AG09319 (cell line): ENCODE data around the gene EXOC6B.
A peak's percentile ranks its signal among the peaks of the same experiment; 100 is the strongest.
"Not testable (repeated sequence)": the region's sequence is repeated elsewhere in the genome, so short reads cannot be mapped to it uniquely, and the experiment has no call there.

Experiments
- DNase-seq: peaks from one replicate; pipeline ENCODE4 v3.0.0-alpha.2; 2010; ENCODE audit warnings: low read depth; ENCODE audit errors: extremely low read depth
- TF ChIP-seq, protein P1 (sequence below): IDR thresholded peaks from 2 replicates; pipeline ENCODE4 v1.5.1; 2011; ENCODE audit warnings: low read depth, mild to moderate bottlenecking, inconsistent platforms, low read length, moderate library complexity

Gene EXOC6B

DNA sequence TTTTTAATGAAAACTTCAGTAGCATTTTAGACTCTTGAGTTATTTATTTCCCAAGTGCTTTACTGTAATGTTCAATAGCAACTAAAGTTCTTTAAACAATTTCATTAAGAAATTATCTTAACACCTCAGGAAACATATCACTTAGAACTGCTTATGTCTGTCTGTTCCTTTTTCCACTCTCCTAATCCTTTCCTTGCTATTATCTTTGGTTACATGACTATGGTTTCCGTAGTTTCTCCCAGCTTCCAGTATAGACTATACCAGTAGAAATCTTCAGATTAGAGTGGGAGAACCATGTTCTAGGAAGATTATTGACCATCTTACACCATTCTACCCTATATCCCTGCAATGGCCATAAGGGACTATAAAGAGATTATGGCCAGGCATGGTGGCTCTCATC lies 280.0 kb downstream of the EXOC6B start:
- TF ChIP-seq, protein P1, sequence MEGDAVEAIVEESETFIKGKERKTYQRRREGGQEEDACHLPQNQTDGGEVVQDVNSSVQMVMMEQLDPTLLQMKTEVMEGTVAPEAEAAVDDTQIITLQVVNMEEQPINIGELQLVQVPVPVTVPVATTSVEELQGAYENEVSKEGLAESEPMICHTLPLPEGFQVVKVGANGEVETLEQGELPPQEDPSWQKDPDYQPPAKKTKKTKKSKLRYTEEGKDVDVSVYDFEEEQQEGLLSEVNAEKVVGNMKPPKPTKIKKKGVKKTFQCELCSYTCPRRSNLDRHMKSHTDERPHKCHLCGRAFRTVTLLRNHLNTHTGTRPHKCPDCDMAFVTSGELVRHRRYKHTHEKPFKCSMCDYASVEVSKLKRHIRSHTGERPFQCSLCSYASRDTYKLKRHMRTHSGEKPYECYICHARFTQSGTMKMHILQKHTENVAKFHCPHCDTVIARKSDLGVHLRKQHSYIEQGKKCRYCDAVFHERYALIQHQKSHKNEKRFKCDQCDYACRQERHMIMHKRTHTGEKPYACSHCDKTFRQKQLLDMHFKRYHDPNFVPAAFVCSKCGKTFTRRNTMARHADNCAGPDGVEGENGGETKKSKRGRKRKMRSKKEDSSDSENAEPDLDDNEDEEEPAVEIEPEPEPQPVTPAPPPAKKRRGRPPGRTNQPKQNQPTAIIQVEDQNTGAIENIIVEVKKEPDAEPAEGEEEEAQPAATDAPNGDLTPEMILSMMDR: no peak
- no peak for DNase-seq

DNA sequence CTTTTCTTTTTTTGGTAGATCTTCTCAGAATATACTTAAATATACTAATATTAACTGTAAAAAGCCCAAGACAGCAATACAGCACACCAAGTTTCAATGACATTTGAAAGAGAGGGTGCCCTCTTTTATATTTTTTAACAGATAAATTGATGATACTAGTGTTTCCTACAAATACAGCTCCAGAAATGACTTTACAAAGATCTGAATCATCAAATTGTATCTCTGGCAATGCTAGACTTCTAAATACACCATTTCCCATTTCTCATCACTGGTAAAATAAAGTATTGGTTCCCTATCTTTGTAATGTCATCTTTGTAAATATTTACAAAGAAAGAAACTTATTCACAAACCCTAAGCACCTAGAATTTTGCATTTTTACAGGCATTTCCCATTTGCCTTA lies 281.3 kb downstream of the EXOC6B start:
- no peak for DNase-seq
- TF ChIP-seq, protein P1: no peak

DNA sequence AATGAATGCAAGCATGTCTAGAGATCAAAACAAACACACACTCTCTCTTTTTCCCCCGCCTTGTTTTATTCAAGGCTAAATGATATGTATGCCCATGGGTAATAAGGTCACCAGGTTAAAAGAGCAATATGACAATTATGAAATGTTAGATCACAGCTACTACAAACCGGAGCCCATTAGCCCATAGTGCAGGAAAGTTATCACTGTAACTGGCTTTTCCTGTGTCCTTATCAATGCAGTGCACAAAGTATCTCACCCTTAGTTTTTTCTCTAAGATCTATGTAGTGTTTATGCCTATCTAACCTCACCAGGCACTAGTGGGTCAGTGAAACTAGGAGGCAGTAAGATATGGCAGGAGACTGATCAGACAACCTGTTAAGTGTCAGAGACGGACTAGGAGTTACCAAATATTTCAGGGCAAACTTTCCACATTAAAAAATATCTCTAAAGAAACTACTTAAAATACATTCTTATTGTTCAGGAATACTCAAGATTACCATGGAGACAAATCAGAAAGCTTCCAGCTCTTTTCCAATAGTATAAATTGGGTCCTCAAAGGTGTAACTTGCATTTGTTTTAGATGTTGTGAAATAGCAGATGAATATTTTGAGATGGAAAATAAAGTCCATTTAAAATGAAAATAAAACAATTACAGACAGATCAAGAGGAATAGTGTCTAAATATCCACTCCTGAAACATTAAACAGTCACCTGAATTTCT lies 282.2 kb downstream of the EXOC6B start:
- TF ChIP-seq, protein P1: no peak
- no peak for DNase-seq

- TF ChIP-seq, protein P1: no peak
- DNase-seq: peak; percentile 35
These were observed 286.7 kb downstream of the EXOC6B start for GRCh38 chr2:72539071-72539552.

DNA sequence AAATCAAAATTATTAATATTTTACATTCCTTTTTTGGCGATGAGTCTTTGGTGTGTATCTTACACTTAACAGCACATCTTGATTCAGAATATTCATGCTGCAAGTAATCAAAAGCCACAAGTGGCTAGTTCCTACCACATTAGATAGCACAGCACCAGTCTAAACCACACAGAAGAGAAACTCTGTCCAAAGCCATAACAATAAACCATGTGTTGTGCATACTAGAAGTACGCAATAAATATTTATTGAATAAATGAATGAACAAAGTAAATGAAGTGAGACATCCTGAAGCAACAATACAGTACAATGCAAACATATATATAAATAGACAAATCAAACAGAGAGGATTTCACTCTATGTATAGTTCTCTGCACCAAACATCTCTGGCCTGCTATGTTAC lies 287.3 kb downstream of the EXOC6B start:
- no peak for DNase-seq
- TF ChIP-seq, protein P1: no peak

DNA sequence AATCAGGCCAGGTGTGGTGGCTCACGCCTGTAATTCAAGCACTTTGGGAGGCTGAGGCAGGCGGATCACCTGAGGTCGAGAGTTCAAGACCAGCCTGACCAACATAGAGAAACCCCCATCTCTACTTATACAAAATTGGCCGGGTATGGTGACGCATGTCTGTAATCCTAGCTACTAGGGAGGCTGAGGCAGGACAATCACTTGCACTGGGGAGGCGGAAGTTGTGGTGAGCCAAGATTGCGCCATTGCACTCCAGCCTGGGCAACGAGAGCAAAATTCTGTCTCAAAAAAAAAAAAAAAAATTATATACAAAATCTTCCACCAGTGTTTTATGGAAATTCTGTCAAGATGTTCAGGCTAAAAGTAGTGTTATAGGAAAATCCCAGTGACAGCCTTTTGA lies 290.2 kb downstream of the EXOC6B start:
- not testable (repeated sequence) for DNase-seq

DNA sequence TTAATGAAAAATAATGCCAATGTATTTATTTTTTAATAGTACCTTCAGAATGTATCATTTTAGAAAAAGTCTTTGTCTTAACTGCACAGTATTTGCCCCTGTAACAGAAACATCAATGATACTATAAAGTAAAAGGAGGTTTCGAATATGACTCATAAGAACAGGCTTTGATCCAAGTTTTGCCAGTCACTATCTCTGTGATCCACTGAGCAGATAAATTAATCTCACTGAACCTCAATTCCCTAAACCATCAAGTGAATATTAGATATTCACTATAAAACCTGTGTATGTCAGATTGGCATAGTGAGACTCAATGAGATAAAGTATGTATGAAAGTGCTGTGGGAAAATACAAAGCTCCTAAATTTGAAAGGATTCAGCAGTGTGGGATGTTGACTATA lies 292.1 kb downstream of the EXOC6B start:
- TF ChIP-seq, protein P1: no peak
- DNase-seq: no peak

- DNase-seq: no peak
- TF ChIP-seq, protein P1: no peak
These were observed 298.4 kb downstream of the EXOC6B start for GRCh38 chr2:72527424-72527823.
